NCI-H1436 (cell line): ENCODE results near the gene PMM2.

Experiments
- DNase-seq: peaks from one replicate; lab custom pipeline; 2025; lab: John Stamatoyannopoulos, UW

The PMM2 gene

DNA sequence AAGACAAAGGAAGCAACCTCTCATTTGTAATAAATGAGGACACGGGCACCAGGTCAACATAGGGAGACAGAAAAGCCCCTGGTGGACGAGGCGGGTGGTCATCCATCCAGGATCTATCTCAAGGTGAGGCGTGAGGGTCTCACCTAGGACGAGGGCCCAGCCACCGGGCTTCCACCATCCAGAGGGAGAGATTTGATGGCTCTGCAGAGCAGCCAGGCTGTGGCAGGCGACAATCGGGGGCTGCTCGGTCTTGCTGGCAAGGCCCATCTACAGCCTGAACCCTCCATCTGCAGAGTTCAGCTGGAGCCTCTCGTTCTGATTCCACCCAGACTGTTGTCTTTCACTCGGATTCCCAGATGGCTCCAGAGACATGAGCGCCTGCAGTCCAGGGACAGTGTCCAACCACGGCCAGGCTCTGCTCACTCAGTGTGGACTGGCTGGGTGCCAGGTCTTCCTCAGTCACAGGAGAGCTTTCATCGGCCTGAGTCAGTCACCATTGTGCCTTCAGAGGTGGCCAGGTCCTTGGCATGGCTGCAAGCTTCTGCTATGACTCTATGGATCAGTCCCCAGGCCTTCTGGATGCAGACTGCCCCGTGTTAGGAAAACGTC is 90.4 kb downstream of the PMM2 start:
- no peak for DNase-seq

DNA sequence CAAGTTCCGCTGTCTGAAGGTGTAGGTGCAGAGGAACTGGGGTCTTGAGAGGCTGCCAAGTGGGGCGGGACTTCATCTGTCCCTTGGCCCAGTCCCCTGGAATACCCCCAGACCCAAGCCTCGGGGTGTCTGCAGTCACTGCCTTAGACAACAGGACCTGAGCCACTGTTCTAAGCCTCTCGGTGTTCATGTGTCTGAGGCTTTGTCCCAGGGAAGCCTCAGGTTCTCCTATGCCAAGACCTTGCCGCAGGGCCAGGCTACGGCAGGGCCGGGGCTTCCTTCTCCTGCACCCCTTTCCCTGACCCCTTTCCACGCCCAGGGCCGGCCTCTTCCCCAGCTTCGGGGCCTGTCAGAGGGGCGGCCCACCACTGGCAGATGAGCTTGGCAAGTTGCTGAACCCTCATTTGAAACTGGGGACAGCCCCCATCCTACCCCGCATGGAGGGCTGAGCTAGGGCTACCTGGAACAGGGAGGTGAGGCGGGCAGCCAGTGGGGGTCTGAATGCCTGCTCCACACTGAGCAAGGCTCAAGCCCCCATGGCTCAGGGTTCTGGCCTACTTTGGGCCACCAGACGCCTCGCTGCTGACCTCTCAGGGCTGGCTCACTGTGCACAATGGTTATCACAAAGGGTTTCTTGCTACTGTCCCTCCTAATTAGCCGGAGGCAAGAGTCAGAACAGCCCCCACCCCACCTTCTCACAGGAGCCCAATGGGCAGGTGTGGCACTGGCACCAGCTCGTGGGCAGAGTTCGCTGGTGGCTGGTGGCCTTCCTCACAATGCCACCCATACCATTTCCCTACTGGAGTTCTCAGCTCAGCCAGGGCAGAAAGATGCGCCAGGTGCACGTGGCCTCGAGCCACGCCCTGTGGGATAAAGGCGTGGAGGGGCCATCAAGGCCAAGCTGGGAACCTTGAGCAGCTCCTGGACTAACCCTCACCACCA is 91.6 kb downstream of the PMM2 start:
- no peak for DNase-seq

DNA sequence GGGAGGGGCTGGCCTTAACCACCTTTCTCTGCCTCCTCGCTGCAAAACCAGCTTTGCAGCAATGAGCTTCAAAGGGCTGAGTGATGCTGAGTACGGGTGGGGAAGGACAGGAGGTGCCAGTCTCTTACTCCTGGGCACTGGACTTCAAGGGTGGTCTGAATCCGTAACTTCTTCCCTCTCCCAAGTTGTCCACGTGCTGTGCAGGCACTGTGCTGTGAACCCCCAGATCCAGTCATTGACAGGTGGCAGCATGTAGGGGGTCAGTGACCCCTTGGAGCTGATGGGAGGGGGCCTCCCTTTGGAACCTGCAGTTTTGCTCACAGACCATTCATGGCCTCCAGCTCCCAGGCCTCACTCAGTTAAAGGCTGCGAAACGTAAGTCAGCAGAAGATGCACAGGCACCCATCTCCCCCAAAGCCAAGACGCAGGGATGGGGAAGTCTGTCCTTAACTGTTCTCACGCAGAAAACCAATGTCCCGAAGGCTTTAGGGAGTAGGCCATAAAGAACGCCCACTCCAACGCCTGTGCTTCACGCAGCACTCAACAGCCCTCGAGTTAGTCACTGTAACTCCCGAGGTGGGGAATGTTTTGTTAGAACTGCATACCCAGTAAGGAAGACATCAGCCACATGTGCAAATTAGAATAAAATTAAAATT is 92.4 kb downstream of the PMM2 start:
- no peak for DNase-seq

DNA sequence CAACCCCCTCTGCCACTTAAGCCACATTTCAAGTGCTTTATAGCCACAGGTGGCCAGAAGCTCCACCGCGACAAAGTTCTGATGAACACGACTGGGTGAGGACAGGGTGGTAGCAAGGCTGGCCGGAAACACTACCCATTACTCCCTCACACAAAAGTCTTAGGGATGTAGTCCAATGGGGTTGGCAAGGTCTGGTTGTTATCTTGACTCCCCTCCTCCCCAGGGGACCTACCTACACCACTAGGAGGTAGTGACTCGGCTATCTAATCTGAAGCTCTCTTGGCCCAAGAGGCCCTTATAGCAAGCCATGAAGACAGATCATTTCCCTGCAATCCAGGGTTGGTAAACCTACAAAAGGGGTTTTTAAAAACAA is 92.9 kb downstream of the PMM2 start:
- DNase-seq, result no peak

DNA sequence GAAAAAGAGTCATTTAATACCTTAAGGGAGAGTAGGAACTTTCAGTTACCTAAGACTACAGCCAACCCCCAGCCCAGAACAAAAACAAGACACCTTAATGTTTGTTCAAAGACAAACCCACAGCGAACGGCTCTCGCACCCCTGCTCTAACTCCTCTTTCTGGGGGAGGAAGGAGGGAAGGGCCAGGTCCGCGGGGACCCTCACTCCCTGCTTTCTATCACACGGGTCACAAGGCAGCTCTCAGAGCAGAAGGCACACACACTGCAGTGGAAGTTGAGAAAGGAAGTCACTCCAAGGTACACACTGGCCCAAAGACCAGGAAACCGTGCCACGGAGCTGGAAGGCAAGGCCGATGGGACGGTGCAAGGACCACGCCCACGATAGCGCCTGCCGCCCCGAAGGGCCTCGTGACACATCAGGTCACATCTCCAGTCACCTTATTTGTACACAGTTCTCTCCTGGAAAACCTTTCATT is 94.5 kb downstream of the PMM2 start:
- no peak for DNase-seq

DNA sequence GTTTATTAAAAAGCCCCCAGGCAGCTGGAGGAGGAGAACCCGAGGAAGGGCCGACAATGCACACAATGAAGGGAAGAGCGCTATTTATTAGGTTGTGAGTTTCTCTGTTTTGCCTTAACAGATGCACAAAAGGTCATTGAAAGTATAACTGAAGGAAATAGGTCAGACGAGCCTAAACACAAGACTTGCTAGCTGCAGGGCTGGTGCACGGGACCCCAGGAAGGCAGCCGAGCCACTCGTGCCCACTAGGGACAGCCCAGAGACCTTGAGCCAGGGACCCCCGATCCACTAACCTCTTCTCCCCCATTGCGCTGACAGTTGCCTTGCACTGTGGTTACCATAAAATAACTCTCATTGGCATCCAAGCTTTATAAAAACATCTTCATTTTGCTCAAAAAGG is 95.8 kb downstream of the PMM2 start:
- DNase-seq, result no peak

DNA sequence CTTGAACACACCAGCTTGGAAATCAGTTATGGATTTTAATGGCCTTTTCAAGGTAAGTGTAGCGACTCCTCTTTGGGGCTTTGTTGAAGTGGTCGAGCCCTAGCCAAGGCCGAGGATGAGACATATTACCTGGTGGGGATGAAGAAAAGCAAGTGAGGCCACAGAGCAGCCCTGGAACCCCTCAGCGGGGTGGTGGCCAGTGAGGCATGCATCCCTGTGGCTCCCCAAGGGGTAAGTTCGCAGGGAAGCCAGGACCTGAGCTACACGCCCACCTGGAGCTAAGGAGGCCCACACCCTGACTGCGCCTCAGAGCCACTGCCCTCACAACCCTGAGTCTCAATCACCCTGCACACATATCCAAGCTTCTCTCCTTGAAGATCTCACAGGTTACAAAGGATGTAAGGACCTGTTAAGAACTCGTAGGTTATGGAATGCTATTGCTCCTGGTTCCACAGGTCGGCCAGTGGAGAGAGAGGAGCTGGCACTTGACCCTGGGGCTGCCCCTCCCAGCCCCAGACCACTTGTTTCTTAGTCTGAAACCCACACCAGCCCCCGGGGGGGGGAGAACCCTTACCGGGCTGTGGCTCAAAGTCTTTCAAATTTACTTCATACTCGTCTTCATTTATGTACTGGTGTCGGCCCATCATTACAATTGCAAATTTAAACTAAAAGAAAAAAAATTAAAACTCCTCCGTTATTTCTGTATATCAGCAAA is 96.5 kb downstream of the PMM2 start:
- DNase-seq, result no peak

DNA sequence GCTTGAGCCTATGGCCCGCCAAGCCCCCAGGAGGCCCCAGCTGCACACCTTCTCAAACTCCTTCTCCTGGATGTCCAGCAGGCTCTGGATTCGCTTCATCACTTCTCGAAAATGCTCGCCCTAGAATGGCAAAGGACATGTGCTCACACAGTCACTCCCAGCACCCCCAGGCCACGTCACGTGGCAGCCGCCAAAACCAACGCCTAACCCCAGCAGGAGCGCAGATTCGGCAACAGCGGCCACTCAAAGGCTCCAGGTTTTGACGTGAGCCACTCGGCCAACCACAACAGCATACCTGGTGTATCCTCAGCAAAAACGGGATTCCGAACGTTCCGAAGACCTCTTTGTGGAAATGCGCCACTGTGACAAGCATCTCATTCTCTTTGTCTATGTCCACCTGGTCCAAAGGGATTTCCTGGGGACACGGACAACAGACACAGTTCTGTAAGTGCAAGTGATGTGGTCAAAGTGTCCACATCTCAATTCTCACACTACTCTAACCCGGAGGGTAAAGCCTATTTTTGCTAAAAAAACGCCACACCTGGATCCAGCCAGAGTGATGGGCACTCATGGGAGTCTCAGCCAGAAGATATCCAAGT is 97.2 kb downstream of the PMM2 start:
- DNase-seq, result no peak

DNA sequence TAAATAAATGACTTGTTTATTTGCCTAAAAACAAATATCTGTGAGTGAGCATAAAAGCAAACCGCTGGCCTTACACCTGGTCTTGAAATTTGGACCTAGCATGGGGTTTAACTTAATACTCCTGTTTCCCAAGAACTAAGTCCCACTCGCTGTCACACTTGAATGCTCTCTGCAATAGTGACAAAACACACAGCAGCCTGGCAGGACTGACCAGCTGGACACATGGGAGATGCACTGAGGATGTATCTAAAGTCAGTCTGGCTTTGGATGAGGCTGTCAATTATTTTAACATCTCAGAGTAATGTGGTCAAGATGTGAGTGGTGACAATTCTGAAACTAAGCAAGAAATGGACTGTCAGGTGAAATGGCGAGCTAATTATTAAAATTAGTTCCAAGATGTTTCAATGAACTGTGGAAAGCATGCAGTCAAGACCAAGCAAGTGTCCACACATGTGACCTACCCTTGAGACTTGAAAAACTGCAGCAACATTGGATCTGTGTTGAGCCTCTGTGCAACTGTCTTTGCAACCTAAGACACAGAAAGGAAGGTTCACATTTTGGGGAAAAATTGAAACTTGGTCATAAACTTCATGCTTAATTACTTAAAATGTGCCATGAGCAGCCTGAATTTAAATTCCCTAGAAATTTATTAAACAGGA is 101.2 kb downstream of the PMM2 start:
- no peak for DNase-seq
